ENCODE data around the gene NOC4L.

NOC4L gene

DNA sequence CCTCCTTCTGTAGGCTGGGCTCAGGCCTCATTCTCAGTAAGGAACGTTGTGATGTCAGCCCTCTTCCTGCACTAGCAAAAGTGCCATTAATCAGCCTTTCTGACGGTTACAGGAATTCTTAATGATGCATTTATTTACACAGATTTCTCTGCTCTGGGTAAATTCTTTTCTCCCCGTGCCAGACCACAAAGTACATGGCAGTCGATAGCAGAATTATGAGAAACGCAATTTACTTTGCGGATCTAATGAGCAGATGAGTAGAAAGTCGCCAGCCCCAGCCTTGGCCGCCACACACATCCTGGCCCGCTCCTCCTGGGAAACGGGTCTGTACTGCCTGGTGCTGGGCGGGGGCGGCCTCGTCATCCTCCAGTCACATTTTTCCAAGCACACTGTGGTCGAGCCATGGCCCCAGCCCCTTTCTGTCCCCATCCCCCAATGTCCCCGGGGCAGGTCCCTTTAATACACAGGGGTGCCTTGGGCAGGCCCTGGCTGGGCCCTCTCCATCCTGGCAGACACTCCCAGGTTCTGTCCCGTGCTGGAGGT lies 25.9 kb downstream of the NOC4L start:
- no peak for FAIRE-seq

DNA sequence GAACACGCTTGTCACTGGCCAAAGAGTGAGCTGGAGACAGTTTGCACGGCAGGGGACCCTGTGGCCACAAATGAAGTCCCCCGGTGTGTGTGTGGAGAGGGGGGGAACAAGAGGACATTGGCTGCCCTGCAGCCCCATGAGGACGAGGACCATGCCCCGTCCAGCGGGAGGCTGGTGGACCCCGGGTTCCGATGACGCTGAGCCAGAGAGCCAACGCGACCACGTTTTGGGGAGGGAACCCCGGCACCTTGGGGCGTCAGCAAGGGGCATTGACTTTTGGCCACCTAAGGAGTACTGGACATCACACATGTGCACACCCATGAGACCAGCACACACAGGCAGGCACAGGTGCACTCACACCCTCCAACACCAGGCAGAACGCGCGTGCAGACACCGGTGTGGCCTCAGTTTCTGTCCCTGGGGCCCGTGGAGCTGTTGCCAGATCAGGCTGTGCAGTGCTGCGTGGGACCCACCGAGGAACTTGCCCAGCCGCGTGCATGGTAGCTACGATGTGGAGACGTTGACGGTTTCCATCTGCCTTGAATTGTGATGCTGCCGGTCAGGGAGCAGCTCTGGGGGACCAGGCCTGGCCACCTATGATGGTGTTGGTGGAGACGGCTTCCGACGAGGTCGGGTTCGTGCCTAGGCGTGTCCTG lies 26.5 kb downstream of the NOC4L start:
- FAIRE-seq, result no peak

DNA sequence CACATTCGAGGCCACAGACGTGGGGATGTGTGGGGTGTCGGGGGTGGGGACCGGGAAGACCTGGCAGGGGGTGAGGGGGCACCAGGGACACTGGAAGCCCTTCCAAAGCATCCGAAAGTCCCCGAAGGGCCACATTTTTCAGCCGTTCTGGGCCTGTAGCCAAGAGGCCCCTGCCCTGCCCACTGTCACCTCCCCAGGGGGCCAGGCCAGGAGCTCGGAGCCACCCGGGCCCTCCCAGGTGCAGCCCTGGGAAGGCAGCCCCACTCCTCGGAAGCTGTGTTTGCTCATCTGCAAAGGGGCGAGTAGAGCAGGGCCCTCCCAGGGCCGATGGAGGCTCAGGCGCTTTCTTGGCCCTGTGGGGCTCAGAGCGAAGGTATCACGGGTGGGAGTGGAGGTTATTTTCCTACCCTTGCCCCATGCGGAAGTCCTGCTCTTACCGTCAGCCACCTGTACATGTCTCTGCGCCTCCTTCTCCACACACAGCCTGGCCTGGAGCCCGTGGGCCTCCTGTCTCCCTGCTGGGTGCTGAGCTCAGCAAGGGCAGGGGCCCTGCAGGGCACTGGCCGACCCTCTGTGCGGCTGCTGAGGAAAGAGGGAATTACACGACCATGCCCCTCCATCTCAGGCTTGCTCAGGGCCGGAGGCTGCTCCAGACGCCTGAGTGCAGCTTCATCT lies 27.2 kb downstream of the NOC4L start:
- FAIRE-seq, result no peak

DNA sequence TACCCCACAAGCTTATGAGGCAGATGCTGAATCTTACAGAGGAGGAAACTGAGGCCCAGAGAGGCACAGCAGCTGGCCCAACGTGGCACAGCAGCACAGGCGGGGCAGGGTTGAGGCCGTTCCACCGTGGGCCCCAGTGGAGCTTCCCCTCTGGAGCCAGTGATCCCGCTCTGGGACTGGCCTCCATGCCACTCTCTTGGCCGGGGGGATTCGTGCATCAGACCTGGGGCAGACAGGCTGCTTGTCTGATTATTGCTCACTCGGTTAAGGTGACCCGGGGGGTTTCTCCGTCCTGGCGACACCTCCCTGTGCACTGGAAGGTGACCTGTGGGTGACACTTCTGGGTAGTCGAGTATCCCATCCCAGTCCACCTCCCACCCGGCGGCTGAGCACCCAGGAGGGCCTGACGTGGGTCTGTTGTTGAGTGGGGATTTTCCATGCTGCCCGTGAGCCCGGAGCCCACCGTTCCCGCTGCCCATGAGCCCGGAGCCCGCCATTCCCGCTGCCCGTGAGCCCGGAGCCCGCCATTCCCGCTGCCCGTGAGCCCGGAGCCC lies 27.8 kb downstream of the NOC4L start:
- no peak for FAIRE-seq

DNA sequence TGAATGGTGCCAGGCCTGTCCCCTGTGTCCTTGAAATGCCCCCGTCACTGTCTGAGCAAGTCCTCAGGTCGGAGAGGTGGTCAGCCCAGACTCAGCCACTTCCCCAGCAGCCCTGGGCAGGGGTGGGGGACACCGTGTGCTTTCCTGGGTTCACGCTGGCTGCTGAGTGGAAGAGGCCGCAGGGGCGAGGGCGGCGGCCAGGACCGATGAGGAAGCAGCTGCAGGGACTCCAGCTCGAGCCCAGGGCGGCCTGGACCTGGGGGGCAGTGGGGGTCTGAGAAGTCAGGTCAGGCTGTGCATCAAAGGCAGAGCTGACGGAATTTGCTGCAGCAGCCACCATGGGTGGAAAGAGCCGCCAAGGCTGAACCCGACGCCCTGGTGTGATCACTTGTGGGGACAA lies 28.4 kb downstream of the NOC4L start:
- FAIRE-seq, result no peak

DNA sequence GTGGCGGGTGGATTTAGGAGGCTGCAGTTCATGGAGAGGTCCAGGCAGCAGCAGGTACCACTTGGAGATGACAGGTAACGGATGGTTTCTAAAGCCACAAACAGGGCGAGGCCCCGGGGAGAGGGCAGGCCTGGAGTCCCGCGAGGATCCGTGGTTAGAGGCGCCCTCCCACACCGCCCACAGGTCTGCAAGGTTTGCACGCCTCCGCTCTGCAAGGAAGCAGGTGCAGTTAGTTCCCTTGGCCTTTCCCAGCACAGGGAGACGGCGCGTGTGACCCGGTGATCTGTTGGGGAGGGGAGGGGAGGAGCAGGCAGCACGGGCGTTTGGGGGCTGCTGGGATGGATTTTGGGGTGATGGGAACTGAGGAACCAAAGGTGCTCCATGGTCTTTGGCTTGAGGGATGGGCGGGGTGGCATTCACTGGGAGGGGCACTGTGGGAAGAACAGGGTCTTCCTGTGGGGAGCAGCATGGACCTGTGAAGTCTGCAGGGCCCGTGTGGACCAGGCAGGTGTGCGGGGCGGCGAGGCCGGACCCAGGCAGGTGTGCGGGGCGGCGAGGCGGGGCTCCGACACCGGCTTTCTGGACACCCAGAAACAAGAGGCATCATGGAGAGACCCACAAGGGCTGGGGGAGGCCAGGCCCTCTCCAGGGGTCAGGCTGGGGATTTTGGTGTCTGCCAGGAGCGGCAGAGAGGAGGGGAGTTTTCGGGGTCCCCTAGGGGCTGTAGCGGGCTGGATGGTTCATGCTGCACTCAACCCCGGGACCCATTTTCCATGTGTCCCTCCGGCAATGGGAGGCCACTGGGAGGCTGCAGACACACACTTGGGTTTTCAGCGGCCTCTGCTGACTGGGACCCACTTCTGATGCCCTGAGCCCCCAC lies 29.1 kb downstream of the NOC4L start:
- FAIRE-seq, result no peak

DNA sequence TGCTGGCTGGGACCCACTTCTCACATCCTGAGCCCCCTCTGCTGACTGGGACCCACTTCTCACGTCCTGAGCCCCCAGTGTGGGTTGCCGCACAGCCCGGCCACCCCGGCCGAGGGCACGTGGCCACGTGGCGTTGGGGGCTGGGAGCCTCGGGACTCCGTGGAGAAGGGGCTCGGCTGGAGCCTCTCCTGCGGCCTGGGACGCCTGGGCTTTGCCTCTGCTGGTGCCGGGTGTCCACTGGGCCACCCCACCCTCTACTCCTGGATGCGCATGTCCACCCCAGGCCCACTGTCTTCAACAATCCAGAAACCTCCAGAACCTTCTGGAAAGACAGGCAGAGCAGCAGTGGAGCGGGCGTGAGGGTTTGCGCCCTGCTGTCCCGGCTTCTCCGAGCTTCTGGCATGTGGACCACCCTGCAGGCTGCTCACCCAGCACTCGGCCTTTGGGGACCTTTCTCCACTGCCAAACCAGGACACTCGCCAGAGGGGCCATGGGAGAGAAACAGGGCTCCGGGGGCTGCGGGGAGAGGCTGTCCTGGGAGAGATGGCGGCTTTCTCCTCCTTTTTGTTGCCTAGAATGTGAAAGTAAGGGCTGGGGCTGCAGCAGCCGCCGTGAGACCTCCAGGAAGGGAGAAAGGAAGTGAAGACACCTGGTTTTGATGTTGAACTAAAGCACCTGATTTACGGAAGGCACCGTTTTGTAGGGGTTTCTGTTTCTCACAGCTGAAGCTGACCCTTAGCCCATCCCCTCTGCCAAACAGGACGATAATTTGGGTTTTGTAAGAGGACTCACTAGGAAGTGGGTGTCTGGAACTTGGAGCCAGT lies 30.0 kb downstream of the NOC4L start:
- no peak for FAIRE-seq

DNA sequence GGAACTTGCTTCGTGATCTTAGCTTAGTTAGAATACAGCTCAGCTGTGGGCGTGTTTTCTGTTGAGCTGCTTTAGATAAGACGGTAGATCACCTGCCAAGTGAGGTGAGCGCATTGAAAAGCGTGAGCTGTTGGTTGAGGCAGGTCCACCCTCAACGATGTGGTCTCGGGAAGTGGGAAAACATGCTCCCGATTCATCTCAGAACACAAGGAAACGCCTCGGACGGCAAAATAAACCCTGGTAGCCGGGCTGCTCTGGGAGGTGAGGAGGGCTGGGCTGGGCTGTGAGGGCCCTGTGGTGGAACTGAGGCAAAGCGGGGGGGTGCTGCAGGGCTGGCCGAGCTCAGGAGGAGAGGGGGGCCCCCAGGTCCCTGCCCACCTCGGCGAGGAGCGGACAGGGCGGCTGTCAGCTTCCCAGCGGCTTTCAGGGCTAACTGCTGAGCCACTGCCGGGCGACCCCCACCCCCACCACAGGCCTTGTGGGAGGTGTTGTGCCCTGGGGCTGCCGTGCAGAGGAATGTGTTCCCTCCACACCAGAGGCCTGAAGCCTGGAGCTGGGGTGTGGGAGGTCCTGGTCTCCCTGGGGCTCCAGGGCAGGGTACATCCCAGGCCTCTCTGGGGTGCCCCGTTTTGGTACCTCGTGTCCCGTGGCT lies 30.7 kb downstream of the NOC4L start:
- FAIRE-seq, result no peak

DNA sequence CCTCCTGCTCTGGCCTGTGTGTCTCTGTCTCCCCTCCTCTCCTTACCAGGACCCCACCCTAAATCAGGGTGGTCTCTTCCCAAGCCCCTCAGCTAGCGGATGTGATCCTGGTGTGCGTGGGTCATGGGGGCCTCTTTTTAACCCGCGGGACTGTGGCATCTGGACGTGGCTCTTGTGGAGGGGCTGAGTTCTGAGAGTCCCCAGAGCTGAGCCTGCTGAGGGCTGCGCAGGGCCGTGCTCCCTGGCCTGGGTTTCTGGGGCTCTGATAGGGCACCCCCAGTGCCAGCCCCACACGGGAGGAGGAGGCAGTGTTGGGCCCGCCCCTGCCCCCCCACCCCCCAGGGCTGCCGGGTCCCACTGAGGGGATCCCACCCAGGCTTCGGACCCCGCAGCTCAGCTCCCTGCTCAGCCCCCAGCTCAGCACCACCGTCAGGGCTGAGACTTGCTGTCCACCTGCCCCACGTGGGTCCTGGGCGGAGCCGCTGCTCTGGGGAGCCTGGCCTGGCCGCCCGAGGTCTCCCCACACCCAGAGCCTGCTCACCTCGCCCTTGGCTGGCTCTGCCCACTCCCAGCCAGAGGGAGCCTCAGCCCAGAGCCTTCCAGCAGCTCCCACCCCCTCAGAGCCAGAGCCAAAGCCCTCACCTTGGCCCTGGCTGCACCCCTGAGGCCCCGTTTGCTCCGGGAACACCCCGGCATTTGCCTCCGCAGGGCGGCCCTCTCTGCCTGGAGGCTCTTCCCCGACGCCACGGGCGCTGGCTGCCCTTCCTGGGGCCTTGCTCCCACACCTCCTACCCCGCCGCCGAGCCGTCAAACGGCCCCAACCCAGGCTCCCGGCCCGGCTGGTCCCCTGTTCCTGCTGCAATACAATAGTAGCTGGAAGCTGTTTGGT lies 31.5 kb downstream of the NOC4L start:
- no peak for FAIRE-seq

DNA sequence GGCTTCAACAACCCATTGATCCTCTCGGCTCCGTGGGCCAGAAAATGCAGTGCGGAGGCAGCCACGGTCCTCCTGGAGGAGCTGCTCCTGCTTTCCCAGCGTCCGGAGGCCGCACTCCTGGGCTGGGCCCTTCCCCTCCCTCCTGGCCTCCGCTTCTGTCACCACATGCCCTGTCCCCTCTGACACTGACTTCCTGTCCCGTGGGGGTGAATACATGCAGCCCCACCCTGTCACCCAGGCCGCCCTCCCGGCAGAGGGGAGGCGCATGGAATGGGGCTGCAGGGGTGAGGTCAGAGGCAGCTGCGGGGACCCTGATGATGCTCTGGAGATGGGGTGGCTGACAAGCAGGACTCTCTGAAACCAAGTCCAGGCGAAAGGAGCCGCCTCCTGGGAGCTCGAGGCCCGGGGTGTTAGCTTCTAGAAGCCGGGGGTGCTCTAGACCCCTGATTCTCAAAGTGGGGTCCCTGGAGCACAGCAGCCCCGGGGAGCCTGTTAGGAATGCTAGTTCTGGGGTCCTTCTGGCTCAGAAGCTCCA lies 32.2 kb downstream of the NOC4L start:
- FAIRE-seq, result no peak

DNA sequence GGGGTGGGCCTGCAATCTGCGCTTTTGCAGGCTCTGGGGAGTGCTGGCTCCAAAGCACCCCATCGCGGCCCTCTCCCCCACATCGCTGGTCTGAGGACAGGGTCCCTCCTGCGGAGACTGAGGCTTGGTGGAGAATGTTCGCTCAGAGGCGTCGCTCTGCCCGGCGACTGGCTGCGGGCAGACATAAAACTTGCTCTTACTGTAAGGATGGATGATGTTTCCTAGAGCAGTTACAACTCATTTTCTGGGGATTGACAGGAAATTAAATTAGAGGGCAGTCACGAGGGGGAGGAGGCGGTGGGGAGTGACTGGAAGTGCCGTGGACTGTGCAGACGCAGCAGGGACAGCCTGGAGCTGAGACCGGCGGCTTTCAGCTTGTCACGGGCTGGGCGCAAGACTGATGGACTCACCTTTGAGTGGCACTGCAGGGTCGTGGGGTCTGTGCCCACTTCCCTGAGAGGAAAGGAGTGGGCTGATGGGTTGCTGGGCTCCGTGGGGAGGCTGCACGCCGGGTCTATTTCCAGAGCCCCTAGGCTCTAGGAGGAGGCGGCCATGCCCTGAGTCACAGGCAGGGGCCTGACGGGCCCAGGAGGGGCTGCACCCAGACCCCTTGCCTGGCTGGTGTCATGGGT lies 32.8 kb downstream of the NOC4L start:
- FAIRE-seq, result no peak

DNA sequence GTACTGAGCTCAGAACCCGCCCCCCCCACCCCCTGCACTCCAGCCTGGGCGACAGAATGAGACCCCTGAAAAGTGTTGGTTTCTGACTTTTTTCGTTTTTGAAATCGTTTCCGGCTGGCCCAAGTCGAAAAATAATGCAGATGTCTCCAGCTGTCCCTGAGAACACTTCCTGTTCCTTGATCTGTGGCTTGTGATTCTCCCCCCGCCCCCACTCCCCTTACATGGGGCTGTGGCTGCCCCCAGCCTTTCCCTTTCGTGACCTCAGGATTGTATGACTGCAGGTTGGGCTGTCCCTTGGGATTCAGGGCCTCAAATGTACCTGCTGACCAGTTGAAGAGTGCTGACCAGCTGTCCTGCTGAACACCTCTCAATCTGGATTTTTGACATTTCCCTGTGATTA lies 34.1 kb downstream of the NOC4L start:
- FAIRE-seq, result no peak

DNA sequence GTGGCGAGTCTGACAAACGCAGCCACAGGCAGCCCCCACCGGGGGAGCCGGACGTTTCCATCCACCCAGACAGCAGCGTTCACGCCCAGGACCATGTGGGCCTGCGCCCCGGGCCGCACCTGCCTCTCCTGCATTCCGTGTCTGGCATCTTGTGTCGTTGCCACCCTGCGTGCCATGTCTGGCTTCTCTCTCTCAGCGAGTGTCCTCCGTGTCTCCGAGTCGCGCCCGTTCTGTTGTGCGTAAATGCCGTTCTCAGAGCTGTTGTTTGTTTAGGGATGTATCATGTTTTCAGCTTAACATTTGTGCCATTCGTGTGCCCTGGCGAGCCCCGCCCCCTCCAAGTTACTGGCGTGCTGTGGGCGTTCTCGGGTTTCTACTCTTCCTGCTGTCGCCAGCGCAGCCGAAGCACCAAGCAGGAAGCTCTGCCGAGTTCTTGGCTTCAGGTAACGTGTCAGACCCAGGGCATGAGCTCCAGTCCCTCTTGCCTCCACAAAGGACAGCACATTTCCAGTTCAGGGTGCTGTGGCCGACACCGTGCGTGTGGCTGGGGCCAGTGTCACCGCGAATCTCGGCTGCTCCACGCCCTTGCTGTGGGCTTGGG lies 34.6 kb downstream of the NOC4L start:
- no peak for FAIRE-seq

DNA sequence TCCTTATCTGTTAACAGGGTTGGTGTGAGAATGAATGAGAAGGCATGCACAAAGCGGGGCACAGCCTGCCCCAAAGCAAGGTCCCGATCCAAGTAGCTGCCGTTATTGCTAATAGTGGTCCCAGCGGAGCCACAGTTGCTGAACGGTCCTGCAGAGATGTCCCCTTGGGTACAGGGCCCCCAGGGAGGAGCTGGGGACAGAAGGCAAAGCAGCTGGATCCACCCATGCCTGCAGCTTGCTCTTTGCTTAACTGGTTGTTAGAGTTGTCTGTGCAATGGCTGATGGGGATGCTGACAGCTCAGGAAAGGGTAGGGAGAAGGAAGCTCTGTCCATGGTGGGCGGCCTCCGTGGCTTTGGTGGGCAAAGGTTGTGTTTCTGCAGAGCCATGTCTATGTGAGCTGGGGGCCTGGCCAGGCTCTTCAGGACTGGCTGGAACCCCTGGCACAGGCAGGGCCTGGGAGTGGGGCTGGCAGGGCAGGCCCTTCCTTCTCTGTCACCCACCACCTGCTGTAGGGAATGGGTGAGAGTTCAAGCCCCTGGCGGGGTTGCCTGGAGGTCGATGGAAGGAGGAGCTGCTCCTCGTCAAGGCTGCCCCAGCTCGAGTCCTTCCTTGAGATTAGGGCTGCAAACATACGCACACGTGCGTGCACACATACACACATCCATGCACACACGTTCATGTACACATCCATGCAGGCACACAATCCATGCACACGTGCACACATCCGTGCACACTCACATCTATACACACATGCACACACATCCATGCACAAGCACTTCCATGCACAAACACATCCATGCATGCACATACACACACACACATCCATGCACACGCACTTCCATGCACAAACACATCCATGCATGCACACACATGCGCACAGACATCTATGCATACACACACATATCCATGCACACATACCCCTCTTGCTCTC lies 35.4 kb downstream of the NOC4L start:
- no peak for FAIRE-seq

DNA sequence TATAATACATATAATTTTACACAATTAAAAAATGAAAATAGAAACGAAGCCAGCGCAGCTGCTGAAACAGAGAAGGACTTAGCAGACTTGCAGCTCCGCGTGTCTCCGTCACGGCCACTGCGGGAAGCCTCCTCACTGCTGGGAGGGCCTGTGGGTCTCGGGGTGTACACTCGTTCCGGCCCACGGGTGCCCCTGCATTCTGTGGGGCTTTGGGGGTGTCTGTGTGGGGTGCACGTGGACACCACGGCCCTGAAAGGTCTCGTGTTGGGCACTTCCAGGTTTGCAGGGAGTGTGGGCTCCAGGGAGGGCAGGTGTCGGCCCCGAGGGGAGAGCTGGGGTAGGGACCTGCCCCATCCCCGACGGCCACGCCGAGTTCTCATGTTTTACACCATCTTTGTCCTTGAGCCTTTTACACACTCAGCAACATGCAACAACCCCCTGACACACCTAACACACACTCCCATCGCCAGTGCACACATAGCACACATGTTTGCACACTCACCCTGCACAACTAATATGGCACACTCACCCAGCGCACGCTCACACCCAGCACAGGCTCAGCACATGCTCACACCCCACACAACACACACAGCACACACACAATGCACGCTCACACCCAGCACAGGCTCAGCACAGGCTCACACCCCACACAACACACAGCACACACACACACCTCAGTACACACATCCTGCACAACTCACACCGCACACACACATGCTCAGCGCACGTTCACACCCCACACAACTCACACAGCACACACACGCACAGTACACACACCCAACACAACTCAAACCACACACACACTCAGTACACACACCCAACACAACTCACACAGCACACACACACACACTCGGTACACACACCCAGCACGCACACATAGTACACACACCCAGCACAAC lies 36.6 kb downstream of the NOC4L start:
- FAIRE-seq, result no peak

DNA sequence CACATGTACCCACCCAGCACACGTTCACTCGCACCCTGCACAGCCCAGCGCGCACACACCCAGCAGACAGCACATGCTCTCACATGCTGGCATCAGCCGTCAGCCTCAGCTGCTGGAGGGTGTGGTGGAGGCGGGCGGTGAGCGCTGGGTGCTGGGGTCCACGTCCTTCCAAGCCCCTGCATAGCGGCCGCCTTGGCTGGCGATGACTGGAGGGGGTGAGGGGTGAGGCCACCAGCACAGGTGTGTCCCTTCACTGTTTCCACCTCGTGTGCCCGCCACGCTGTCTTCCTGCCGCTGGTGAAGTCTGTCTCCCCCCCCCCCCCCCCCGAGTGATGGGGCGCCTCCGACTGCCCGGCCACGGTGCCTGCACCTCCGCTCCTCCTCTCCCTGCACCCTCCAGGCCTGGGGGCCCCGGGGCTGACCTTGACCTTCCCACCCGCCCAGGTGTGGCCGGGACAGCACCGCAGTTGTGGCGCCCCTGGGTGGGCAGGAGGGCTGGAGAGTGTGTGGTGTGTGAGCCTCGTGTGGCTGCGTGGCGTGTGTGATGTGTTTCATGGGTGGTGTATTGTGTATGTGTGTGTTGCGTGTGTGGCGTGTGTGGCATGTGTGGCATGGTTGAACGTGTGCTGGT lies 37.4 kb downstream of the NOC4L start:
- no peak for FAIRE-seq

All from endometrium (tissue), 2 donors.